ENCODE measurements around the gene DIPK2B.

Gene DIPK2B

DNA sequence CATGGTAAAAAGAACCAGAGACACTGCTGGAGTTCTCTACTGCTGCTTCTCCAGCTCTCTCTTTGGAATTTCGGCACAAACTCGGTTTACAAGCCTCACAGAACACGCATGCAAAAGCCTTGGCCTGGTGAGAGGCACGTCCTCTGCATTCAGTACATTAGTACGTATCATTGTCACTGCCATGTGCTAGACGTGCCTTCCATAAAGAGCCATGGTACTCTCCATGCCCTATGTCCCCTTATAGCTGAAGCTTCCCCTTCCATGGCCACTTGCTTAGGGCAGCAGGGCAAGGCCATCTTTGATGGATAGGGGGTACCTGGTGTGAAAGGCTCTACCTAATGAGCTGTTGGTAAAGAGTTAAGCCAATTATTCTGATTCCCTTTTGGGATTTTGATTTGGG is 35.0 kb downstream of the DIPK2B start:
- Histone ChIP-seq H3K9ac (ENCODE audit: low read length in 5 of 5) (no peak overlapping the region), H3K27me3 (ENCODE audit: control insufficient read depth in 5 of 5, insufficient read depth in 4 of 5, low read length in 5 of 5) (peaks cover 0 to 16% (median 2%) of the 10 kb centered on the region in 5 donors), H3K4me3 (ENCODE audit: low read depth in 1 of 5, low read length in 5 of 5) (no peak overlapping the region), H3K4me1 (ENCODE audit: control insufficient read depth in 5 of 5, insufficient read depth in 5 of 5, low read length in 5 of 5) (peaks cover 0 to 1% (median 0%) of the 10 kb centered on the region in 5 donors), H3K36me3 (ENCODE audit: control insufficient read depth in 5 of 5, insufficient read depth in 5 of 5, low read length in 5 of 5) (peaks cover 0 to 4% (median 0%) of the 10 kb centered on the region in 5 donors), H3K27ac (ENCODE audit: low read depth, low read length) (no peak overlapping the region), H3K9me3 (ENCODE audit: control insufficient read depth in 5 of 5, low read length in 5 of 5) (peaks cover 0 to 8% (median 8%) of the 10 kb centered on the region in 5 donors)

DNA sequence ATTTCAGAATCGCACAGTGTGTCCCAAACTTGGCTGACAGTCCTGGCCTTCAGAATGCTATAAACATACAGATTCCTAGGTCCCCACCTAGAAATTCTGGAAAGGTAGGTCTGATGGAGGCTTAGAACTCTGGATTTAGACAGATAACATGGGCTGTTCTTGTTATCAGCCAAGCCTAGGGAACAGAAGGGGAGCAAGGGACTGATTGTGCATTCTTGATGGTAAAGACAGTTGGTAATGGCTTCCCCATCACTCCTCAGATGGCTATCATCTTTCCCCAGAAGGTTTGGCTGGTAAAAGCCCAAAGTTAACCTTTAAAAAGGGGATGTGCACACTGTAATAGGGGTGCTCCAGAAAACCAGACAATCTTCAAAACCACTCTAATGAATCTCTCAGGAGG is 35.7 kb downstream of the DIPK2B start:
- no peaks in the 10 kb centered on the region for H3K4me1 ChIP-seq (ENCODE audit: control insufficient read depth in 5 of 5, insufficient read depth in 5 of 5, low read length in 5 of 5)
- H3K36me3 ChIP-seq (ENCODE audit: control insufficient read depth in 5 of 5, insufficient read depth in 5 of 5, low read length in 5 of 5) = peaks cover 0 to 4% (median 0%) of the 10 kb centered on the region in 5 donors
- H3K9ac ChIP-seq (ENCODE audit: low read length in 5 of 5) = no peak overlapping the region
- no peak overlapping the region for H3K4me3 ChIP-seq (ENCODE audit: low read depth in 1 of 5, low read length in 5 of 5)
- H3K27ac ChIP-seq (ENCODE audit: low read depth, low read length) = no peak overlapping the region
- peaks cover 0 to 12% (median 9%) of the 10 kb centered on the region in 5 donors for H3K9me3 ChIP-seq (ENCODE audit: control insufficient read depth in 5 of 5, low read length in 5 of 5)
- peaks cover 0 to 12% (median 2%) of the 10 kb centered on the region in 5 donors for H3K27me3 ChIP-seq (ENCODE audit: control insufficient read depth in 5 of 5, insufficient read depth in 4 of 5, low read length in 5 of 5)

DNA sequence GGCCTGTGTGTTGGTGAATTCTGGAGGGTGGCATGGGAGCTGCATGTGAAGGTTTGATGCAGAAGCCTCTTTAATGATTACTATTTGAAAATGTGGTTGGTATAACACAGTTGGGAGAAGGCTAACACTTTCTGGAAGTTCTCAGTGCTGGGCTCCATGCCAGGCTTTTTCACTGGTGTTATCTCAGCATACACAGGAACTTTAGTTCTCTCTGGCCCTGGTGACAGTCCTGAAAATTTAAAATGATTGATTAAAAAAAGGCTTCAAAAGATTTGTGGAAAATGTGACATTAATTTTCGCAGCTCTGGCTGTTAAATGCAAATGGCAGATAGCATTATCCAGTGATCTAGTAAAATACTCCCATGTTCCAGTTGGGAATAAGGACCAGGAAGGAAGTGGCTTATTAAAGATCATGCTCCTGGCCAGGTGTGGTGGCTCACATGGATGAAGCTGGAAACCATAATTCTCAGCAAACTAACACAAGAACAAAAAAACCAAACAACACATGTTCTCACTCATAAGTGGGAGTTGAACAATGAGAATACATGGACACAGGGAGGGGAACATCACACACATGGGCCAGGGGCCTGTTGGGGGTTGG is 36.6 kb downstream of the DIPK2B start:
- Histone ChIP-seq H3K36me3 (ENCODE audit: control insufficient read depth in 5 of 5, insufficient read depth in 5 of 5, low read length in 5 of 5) (peaks cover 0 to 4% (median 0%) of the 10 kb centered on the region in 5 donors), H3K4me1 (ENCODE audit: control insufficient read depth in 5 of 5, insufficient read depth in 5 of 5, low read length in 5 of 5) (no peaks in the 10 kb centered on the region), H3K27me3 (ENCODE audit: control insufficient read depth in 5 of 5, insufficient read depth in 4 of 5, low read length in 5 of 5) (peaks cover 0 to 12% (median 2%) of the 10 kb centered on the region in 5 donors), H3K9me3 (ENCODE audit: control insufficient read depth in 5 of 5, low read length in 5 of 5) (peaks cover 0 to 12% (median 9%) of the 10 kb centered on the region in 5 donors), H3K27ac (ENCODE audit: low read depth, low read length) (no peak overlapping the region), H3K4me3 (ENCODE audit: low read depth in 1 of 5, low read length in 5 of 5) (no peak overlapping the region), H3K9ac (ENCODE audit: low read length in 5 of 5) (no peak overlapping the region)

DNA sequence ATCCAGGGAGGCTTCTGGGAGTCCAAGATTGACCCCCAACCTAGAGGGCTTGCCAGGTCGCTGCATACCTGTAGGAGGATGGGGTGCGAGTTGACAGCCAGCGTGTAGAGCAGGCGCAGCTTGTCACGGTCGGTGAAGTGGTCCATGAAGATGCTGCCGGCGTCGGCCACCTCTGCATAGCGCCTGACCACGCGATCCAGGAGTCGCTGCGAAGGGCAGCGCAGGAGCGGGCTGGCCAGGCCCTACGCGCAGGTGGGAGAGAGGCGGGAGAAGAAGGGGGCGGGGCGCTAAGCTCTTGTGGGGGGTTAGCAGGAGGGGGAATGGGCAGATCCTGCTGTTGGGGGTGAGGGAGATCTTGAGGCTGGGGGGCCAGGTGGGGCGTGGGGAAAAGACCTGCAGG is 43.0 kb downstream of the DIPK2B start:
- H3K27ac ChIP-seq (ENCODE audit: low read depth, low read length) = no peak overlapping the region
- peaks cover 0 to 12% (median 9%) of the 10 kb centered on the region in 5 donors for H3K9me3 ChIP-seq (ENCODE audit: control insufficient read depth in 5 of 5, low read length in 5 of 5)
- H3K9ac ChIP-seq (ENCODE audit: low read length in 5 of 5) = no peak overlapping the region
- peaks cover 0 to 7% (median 0%) of the 10 kb centered on the region in 5 donors for H3K27me3 ChIP-seq (ENCODE audit: control insufficient read depth in 5 of 5, insufficient read depth in 4 of 5, low read length in 5 of 5)
- no peak overlapping the region for H3K4me3 ChIP-seq (ENCODE audit: low read depth in 1 of 5, low read length in 5 of 5)
- H3K36me3 ChIP-seq (ENCODE audit: control insufficient read depth in 5 of 5, insufficient read depth in 5 of 5, low read length in 5 of 5) = peaks cover 0 to 10% (median 0%) of the 10 kb centered on the region in 5 donors
- H3K4me1 ChIP-seq (ENCODE audit: control insufficient read depth in 5 of 5, insufficient read depth in 5 of 5, low read length in 5 of 5) = peaks cover 0 to 5% (median 3%) of the 10 kb centered on the region in 5 donors

DNA sequence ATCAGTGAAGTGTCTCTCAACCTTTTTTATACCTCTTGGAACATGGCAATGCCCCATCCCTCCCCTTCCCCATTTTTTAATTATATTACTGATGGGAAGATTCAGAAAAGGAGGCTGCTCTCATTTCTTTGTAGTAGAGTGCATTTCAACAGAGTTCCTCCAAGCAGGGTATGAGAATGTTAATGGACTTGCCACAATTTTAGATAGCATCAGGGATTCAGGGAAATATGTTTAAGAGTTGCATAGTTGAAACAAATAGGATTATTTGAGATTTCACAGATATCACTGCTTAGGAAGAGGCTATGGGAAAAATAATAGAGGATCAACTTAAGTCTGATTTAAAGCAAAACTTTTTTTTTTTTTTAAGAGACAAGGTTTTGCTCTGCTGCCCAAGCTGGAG is 46.2 kb downstream of the DIPK2B start:
- H3K27ac ChIP-seq (ENCODE audit: low read depth, low read length) = no peak overlapping the region
- H3K27me3 ChIP-seq (ENCODE audit: control insufficient read depth in 5 of 5, insufficient read depth in 4 of 5, low read length in 5 of 5) = peaks cover 0 to 6% (median 0%) of the 10 kb centered on the region in 5 donors
- H3K9ac ChIP-seq (ENCODE audit: low read length in 5 of 5) = no peak overlapping the region
- no peaks in the 10 kb centered on the region for H3K9me3 ChIP-seq (ENCODE audit: control insufficient read depth in 5 of 5, low read length in 5 of 5)
- H3K4me3 ChIP-seq (ENCODE audit: low read depth in 1 of 5, low read length in 5 of 5) = no peak overlapping the region
- peaks cover 0 to 25% (median 9%) of the 10 kb centered on the region in 5 donors for H3K36me3 ChIP-seq (ENCODE audit: control insufficient read depth in 5 of 5, insufficient read depth in 5 of 5, low read length in 5 of 5)
- peaks cover 0 to 5% (median 3%) of the 10 kb centered on the region in 5 donors for H3K4me1 ChIP-seq (ENCODE audit: control insufficient read depth in 5 of 5, insufficient read depth in 5 of 5, low read length in 5 of 5)

DNA sequence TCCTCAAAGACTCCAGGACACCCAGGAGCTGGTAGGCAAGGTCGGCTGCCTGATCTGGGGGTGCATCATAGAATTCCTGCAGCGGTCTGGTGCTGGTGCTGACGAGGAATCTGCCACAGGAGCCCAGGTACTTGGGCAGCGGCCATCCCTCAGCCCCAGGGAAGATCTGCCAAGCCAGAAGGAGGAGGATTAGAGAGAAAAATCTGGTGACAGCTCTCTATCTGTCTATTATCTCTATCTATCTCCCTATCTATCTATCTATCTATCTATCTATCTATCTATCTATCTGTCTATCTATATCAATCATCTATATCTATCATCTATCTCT is 46.7 kb downstream of the DIPK2B start:
- Histone ChIP-seq H3K9ac (ENCODE audit: low read length in 5 of 5) (no peak overlapping the region), H3K27ac (ENCODE audit: low read depth, low read length) (no peak overlapping the region), H3K27me3 (ENCODE audit: control insufficient read depth in 5 of 5, insufficient read depth in 4 of 5, low read length in 5 of 5) (peaks cover 0 to 8% (median 0%) of the 10 kb centered on the region in 5 donors), H3K4me3 (ENCODE audit: low read depth in 1 of 5, low read length in 5 of 5) (no peak overlapping the region), H3K4me1 (ENCODE audit: control insufficient read depth in 5 of 5, insufficient read depth in 5 of 5, low read length in 5 of 5) (peaks cover 0 to 5% (median 3%) of the 10 kb centered on the region in 5 donors), H3K36me3 (ENCODE audit: control insufficient read depth in 5 of 5, insufficient read depth in 5 of 5, low read length in 5 of 5) (peaks cover 0 to 26% (median 9%) of the 10 kb centered on the region in 5 donors), H3K9me3 (ENCODE audit: control insufficient read depth in 5 of 5, low read length in 5 of 5) (no peaks in the 10 kb centered on the region)

Measured in subcutaneous abdominal adipose tissue (tissue), 5 donors.